Measurements from ENCODE around the gene MDGA2. TPM values are rescaled to one million over a fixed set of nuclear protein-coding genes. Genes with fewer than 3 reads are reported as not detected.
"Not testable (repeated sequence)": the region's sequence is repeated elsewhere in the genome, so short reads cannot be mapped to it uniquely, and the experiment has no call there.

MDGA2 gene
- total RNA-seq, 1 donor from 2014 or later, result 0.19 TPM

GRCh38 chr14:47284283-47284682, 391.1 kb downstream of the MDGA2 start:
- H3K27ac Mint-ChIP-seq, result no peak overlapping the region
- no peak overlapping the region for H3K4me3 Mint-ChIP-seq (ENCODE audit: low read depth)
- peaks cover 16% of the 10 kb centered on the region for H3K4me1 Mint-ChIP-seq (ENCODE audit: low read depth)
- H3K9me3 Mint-ChIP-seq (ENCODE audit: low read depth), result no peaks in the 10 kb centered on the region
- H3K27me3 Mint-ChIP-seq, result no peaks in the 10 kb centered on the region
- no peaks in the 10 kb centered on the region for H3K36me3 Mint-ChIP-seq (ENCODE audit: insufficient read depth)
- TF ChIP-seq CTCF (IDR thresholded peaks at IDR 0.05; ENCODE audit: unreplicated experiment), result no peak
- DNase-seq (ENCODE audit: low spot score, unreplicated experiment), result no peak

GRCh38 chr14:47281761-47282160, 393.6 kb downstream of the MDGA2 start:
- not testable (repeated sequence) for H3K36me3 Mint-ChIP-seq (ENCODE audit: insufficient read depth); DNase-seq (ENCODE audit: low spot score, unreplicated experiment); H3K4me3 Mint-ChIP-seq (ENCODE audit: low read depth); H3K4me1 Mint-ChIP-seq (ENCODE audit: low read depth); H3K27ac Mint-ChIP-seq; H3K9me3 Mint-ChIP-seq (ENCODE audit: low read depth); H3K27me3 Mint-ChIP-seq

DNA sequence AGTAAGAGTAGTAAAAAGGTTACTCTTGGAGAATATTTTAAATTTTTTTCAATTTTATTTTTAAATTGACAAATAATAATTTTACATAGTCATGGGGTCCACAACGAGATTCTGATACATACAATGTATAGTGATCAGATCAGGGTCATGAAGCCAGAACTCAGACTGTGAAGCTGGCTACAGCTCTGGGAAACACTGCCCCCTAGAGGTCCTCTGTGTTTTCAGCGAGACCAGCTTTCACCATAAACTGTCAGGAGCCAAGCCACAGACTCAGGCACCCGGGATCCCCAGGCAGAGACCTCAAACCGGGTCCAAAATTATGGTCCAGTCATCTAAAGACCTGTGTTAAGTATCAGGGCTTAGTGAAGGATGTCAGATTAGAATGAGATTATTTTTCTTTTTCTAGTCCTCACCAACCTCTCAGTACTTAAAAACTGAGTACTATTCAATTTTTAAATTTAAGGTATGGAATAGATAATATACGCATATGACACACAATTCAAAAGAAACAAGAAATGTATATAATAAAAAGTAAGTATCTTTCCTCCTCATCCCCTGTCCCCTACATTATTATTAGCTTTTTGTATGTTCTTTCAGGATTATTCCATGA, 397.1 kb downstream of the MDGA2 start:
- H3K4me1 Mint-ChIP-seq (ENCODE audit: low read depth), result peaks cover 2% of the 10 kb centered on the region
- no peak overlapping the region for H3K27ac Mint-ChIP-seq
- no peaks in the 10 kb centered on the region for H3K27me3 Mint-ChIP-seq
- TF ChIP-seq CTCF (IDR thresholded peaks at IDR 0.05; ENCODE audit: unreplicated experiment), result peak; percentile 78
- H3K36me3 Mint-ChIP-seq (ENCODE audit: insufficient read depth), result no peaks in the 10 kb centered on the region
- H3K9me3 Mint-ChIP-seq (ENCODE audit: low read depth), result no peaks in the 10 kb centered on the region
- DNase-seq (ENCODE audit: low spot score, unreplicated experiment), result peak; percentile 27
- no peak overlapping the region for H3K4me3 Mint-ChIP-seq (ENCODE audit: low read depth)

DNA sequence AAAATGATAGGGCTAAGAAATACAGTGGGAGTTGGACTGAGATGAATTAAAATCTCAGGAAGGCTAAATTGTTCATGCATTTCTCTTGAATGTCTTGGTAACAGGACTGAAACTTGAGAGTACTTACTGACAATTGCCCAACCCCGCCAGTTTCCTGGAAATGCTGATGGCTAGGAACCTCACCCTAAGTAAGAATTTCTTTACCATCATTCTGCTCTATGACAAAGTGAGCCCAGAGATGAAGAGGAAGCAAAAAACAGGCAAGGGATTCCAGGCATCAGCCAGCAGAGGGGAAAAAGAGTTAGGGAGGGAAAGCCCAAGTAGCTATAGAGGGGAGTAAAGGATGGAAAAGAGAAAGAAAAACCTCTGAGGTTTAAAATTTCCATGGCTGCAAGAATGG, 397.7 kb downstream of the MDGA2 start:
- no peak for TF ChIP-seq CTCF (IDR thresholded peaks at IDR 0.05; ENCODE audit: unreplicated experiment)
- no peaks in the 10 kb centered on the region for H3K27me3 Mint-ChIP-seq
- no peaks in the 10 kb centered on the region for H3K9me3 Mint-ChIP-seq (ENCODE audit: low read depth)
- no peaks in the 10 kb centered on the region for H3K36me3 Mint-ChIP-seq (ENCODE audit: insufficient read depth)
- no peaks in the 10 kb centered on the region for H3K4me1 Mint-ChIP-seq (ENCODE audit: low read depth)
- H3K4me3 Mint-ChIP-seq (ENCODE audit: low read depth), result no peak overlapping the region
- no peak overlapping the region for H3K27ac Mint-ChIP-seq
- no peak for DNase-seq (ENCODE audit: low spot score, unreplicated experiment)

- H3K9me3 Mint-ChIP-seq (ENCODE audit: low read depth), result no peaks in the 10 kb centered on the region
- no peaks in the 10 kb centered on the region for H3K36me3 Mint-ChIP-seq (ENCODE audit: insufficient read depth)
- no peak overlapping the region for H3K27ac Mint-ChIP-seq
- H3K27me3 Mint-ChIP-seq, result no peaks in the 10 kb centered on the region
- DNase-seq (ENCODE audit: low spot score, unreplicated experiment), result no peak
- H3K4me3 Mint-ChIP-seq (ENCODE audit: low read depth), result no peak overlapping the region
- H3K4me1 Mint-ChIP-seq (ENCODE audit: low read depth), result no peaks in the 10 kb centered on the region
- TF ChIP-seq CTCF (IDR thresholded peaks at IDR 0.05; ENCODE audit: unreplicated experiment), result no peak
Measured at GRCh38 chr14:47276931-47277330, 398.5 kb downstream of the MDGA2 start.

DNA sequence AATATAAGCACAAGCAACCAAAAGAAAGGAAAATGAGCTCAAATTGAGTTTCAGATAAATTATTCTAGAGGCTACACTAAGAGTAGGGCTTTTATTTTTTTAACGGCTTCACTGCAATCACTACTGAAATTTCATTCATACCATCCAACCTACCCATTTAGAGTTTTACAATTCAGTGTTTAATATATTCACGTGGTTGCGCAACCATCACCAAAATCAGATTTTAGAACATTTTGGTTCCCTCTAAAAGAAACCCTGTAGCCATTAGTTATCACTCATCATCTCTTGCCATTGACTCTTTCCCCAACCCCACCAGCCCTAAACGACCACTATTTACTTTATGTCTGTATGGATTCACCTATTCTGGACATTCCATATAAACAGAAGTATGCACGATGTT, 401.5 kb downstream of the MDGA2 start:
- DNase-seq (ENCODE audit: low spot score, unreplicated experiment), result no peak
- no peaks in the 10 kb centered on the region for H3K27me3 Mint-ChIP-seq
- H3K27ac Mint-ChIP-seq, result no peak overlapping the region
- TF ChIP-seq CTCF (IDR thresholded peaks at IDR 0.05; ENCODE audit: unreplicated experiment), result no peak
- no peak overlapping the region for H3K4me3 Mint-ChIP-seq (ENCODE audit: low read depth)
- no peaks in the 10 kb centered on the region for H3K9me3 Mint-ChIP-seq (ENCODE audit: low read depth)
- no peaks in the 10 kb centered on the region for H3K4me1 Mint-ChIP-seq (ENCODE audit: low read depth)
- H3K36me3 Mint-ChIP-seq (ENCODE audit: insufficient read depth), result no peaks in the 10 kb centered on the region

Measured in progenitor cell of endocrine pancreas (in vitro differentiated cells).